GM12873 (cell line): Measurements from ENCODE around the gene FBF1.

Experiments
- CTCF ChIP-seq: IDR thresholded peaks from 2 replicates; pipeline ENCODE4 v1.5.1; 2012; ENCODE audit warnings: low read depth, mild to moderate bottlenecking, moderate library complexity, low read length, control low read depth; ENCODE audit not compliant: insufficient read depth; ENCODE audit errors: missing control alignments

Gene FBF1

GRCh38 chr17:75917917-75918445 is 22.9 kb downstream of the FBF1 start:
- no peak for TF ChIP-seq CTCF

GRCh38 chr17:75917141-75917916 is 23.5 kb downstream of the FBF1 start:
- TF ChIP-seq CTCF, result no peak

- no peak for TF ChIP-seq CTCF
These were observed 25.6 kb downstream of the FBF1 start for GRCh38 chr17:75915268-75915667.

GRCh38 chr17:75914643-75915267 is 26.1 kb downstream of the FBF1 start:
- TF ChIP-seq CTCF, result no peak

GRCh38 chr17:75913537-75914210 is 27.2 kb downstream of the FBF1 start:
- no peak for TF ChIP-seq CTCF

GRCh38 chr17:75910699-75911098 is 30.1 kb downstream of the FBF1 start:
- no peak for TF ChIP-seq CTCF

GRCh38 chr17:75909812-75910274 is 31.0 kb downstream of the FBF1 start:
- no peak for TF ChIP-seq CTCF
